ENCODE measurements around the gene IFT25.
A peak's percentile ranks its signal among the peaks of the same experiment; 100 is the strongest.

IFT25 gene

GRCh38 chr1:53891018-53891417 is 54.5 kb downstream of the IFT25 start:
- TF ChIP-seq EZH2phosphoT487 (IDR thresholded peaks at IDR 0.05; ENCODE audit: borderline replicate concordance) = no peak
- TF ChIP-seq, protein P1, sequence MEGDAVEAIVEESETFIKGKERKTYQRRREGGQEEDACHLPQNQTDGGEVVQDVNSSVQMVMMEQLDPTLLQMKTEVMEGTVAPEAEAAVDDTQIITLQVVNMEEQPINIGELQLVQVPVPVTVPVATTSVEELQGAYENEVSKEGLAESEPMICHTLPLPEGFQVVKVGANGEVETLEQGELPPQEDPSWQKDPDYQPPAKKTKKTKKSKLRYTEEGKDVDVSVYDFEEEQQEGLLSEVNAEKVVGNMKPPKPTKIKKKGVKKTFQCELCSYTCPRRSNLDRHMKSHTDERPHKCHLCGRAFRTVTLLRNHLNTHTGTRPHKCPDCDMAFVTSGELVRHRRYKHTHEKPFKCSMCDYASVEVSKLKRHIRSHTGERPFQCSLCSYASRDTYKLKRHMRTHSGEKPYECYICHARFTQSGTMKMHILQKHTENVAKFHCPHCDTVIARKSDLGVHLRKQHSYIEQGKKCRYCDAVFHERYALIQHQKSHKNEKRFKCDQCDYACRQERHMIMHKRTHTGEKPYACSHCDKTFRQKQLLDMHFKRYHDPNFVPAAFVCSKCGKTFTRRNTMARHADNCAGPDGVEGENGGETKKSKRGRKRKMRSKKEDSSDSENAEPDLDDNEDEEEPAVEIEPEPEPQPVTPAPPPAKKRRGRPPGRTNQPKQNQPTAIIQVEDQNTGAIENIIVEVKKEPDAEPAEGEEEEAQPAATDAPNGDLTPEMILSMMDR (conservative IDR thresholded peaks at IDR 0.05; ENCODE audit: low read length) = no peak

DNA sequence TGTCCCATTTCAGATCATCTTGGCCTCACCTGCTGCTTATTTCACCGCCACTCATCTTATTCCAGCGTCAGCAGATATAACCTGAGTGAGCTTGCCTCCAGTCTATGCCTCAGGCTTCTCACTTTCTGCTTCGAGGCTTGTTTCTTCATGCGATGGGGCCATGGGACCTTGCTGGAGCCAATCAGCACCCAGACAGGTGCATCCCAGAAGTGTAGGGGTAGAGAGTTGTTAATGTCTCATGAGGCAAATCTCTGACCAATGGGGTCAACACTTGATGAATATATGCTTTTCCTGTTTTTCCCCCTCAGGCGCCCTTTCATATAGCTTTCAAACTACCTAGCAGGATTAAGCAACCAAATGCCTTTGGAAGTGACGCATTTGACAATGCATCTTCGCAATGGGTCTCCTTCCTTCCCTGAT is 55.0 kb downstream of the IFT25 start:
- peak overlapping the region; percentile 69 for H3K9ac ChIP-seq (ENCODE audit: low read depth, low read length, poor library complexity, severe bottlenecking)
- peak overlapping the region; percentile 94 for H2AFZ ChIP-seq (ENCODE audit: low read length)
- H3K9me3 ChIP-seq (ENCODE audit: insufficient read depth, low read depth, low read length) = no peaks in the 10 kb centered on the region
- peak overlapping the region; percentile 90 for H3K4me3 ChIP-seq (ENCODE audit: low read length, poor library complexity, severe bottlenecking)
- no peaks in the 10 kb centered on the region for H3K27me3 ChIP-seq (ENCODE audit: insufficient read depth, low read length, poor library complexity, severe bottlenecking)
- TF ChIP-seq EZH2phosphoT487 (IDR thresholded peaks at IDR 0.05; ENCODE audit: borderline replicate concordance) = no peak
- TF ChIP-seq, protein P1 (conservative IDR thresholded peaks at IDR 0.05; ENCODE audit: low read length) = no peak
- H3K4me2 ChIP-seq (ENCODE audit: low read depth, low read length, poor library complexity, severe bottlenecking) = peak overlapping the region; percentile 82
- H3K9me2 ChIP-seq (replicated peaks; ENCODE audit: low read depth, low read length) = no peaks in the 10 kb centered on the region
- no peaks in the 10 kb centered on the region for H3K36me3 ChIP-seq (ENCODE audit: insufficient read depth, low read length)
- H4K20me1 ChIP-seq (ENCODE audit: insufficient read depth, low read length, poor library complexity, severe bottlenecking) = no peaks in the 10 kb centered on the region
- H3K4me1 ChIP-seq (ENCODE audit: insufficient read depth, low read length, poor library complexity, severe bottlenecking) = peaks cover 13% of the 10 kb centered on the region
- no peaks in the 10 kb centered on the region for H3F3A ChIP-seq (ENCODE audit: low read depth)
- no peaks in the 10 kb centered on the region; the same call in 1 of the 2 replicates for H3K79me2 ChIP-seq (ENCODE audit: insufficient read depth, low read length)

More at GRCh38 chr1:53891018-53891417, 54.5 kb downstream of the IFT25 start:
- Histone ChIP-seq H3K9ac (ENCODE audit: low read depth, low read length, poor library complexity, severe bottlenecking) (no peak overlapping the region), H3K4me2 (ENCODE audit: low read depth, low read length, poor library complexity, severe bottlenecking) (peak overlapping the region; percentile 82), H3K9me3 (ENCODE audit: insufficient read depth, low read depth, low read length) (no peaks in the 10 kb centered on the region), H3K9me2 (replicated peaks; ENCODE audit: low read depth, low read length) (no peaks in the 10 kb centered on the region), H3F3A (ENCODE audit: low read depth) (no peaks in the 10 kb centered on the region), H3K4me3 (ENCODE audit: low read length, poor library complexity, severe bottlenecking) (no peak overlapping the region), H3K4me1 (ENCODE audit: insufficient read depth, low read length, poor library complexity, severe bottlenecking) (peaks cover 13% of the 10 kb centered on the region), H4K20me1 (ENCODE audit: insufficient read depth, low read length, poor library complexity, severe bottlenecking) (no peaks in the 10 kb centered on the region), H3K79me2 (ENCODE audit: insufficient read depth, low read length) (no peaks in the 10 kb centered on the region; the same call in 1 of the 2 replicates), H2AFZ (ENCODE audit: low read length) (peak overlapping the region; percentile 20; the same call in 1 of the 2 replicates), H3K27me3 (ENCODE audit: insufficient read depth, low read length, poor library complexity, severe bottlenecking) (no peaks in the 10 kb centered on the region), H3K36me3 (ENCODE audit: insufficient read depth, low read length) (no peaks in the 10 kb centered on the region)

GRCh38 chr1:53889304-53890298 is 55.9 kb downstream of the IFT25 start, which contains the start of gene YIPF1:
Gene YIPF1 (minus strand): TSS chr1:53889797. CDS start chr1:53888937, 860 bp downstream.
- H3F3A ChIP-seq (ENCODE audit: low read depth) = no peaks in the 10 kb centered on the region
- TF ChIP-seq EZH2phosphoT487 (IDR thresholded peaks at IDR 0.05; ENCODE audit: borderline replicate concordance) = no peak
- TF ChIP-seq, protein P1 (conservative IDR thresholded peaks at IDR 0.05; ENCODE audit: low read length) = no peak
- no peaks in the 10 kb centered on the region; the same call in 1 of the 2 replicates for H3K79me2 ChIP-seq (ENCODE audit: insufficient read depth, low read length)
- H2AFZ ChIP-seq (ENCODE audit: low read length) = peak within 1 kb of the TSS; percentile 94
- H3K36me3 ChIP-seq (ENCODE audit: insufficient read depth, low read length) = no peaks in the 10 kb centered on the region
- H3K9me3 ChIP-seq (ENCODE audit: insufficient read depth, low read depth, low read length) = no peaks in the 10 kb centered on the region
- no peaks in the 10 kb centered on the region for H3K27me3 ChIP-seq (ENCODE audit: insufficient read depth, low read length, poor library complexity, severe bottlenecking)
- peak within 1 kb of the TSS; percentile 90 for H3K4me3 ChIP-seq (ENCODE audit: low read length, poor library complexity, severe bottlenecking)
- H3K9ac ChIP-seq (ENCODE audit: low read depth, low read length, poor library complexity, severe bottlenecking) = peak within 1 kb of the TSS; percentile 69
- H4K20me1 ChIP-seq (ENCODE audit: insufficient read depth, low read length, poor library complexity, severe bottlenecking) = no peaks in the 10 kb centered on the region
- peak within 1 kb of the TSS; percentile 82 for H3K4me2 ChIP-seq (ENCODE audit: low read depth, low read length, poor library complexity, severe bottlenecking)
- H3K9me2 ChIP-seq (replicated peaks; ENCODE audit: low read depth, low read length) = no peaks in the 10 kb centered on the region
- peaks cover 13% of the 10 kb centered on the region for H3K4me1 ChIP-seq (ENCODE audit: insufficient read depth, low read length, poor library complexity, severe bottlenecking)
